Neural cell (in vitro differentiated cells): ENCODE results near the gene NTRK2. TPM values are rescaled to one million over a fixed set of nuclear protein-coding genes. Genes with fewer than 3 reads are reported as not detected.

Source experiments
- H2AFZ ChIP-seq: fragments of 200-600, 300-800 bp; sonication (generic), shearing (Covaris generic); 2 replicates; pipeline ENCODE4 v1.6.0; 2014; ENCODE audit warnings: low read depth, mild to moderate bottlenecking, antibody characterized with exemption, low read length, moderate library complexity
- H3F3A ChIP-seq: fragments of 200-600 bp; shearing (Covaris generic); 2 replicates; pipeline ENCODE4 v1.6.1; 2016; ENCODE audit warnings: mild to moderate bottlenecking, moderate library complexity, mixed read lengths, antibody characterized with exemption, low read length; ENCODE audit not compliant: insufficient read depth, poor library complexity, severe bottlenecking
- H3K27ac ChIP-seq: fragments of 200-600, 300-800 bp; sonication (generic), shearing (Covaris generic); 2 replicates; pipeline ENCODE4 v1.5.1; 2014; ENCODE audit warnings: mild to moderate bottlenecking, low read length, moderate library complexity
- H3K27me3 ChIP-seq: fragments of 300-800, 200-600 bp; sonication (generic), shearing (Covaris generic); 2 replicates; pipeline ENCODE4 v1.6.0; 2014; ENCODE audit warnings: mild to moderate bottlenecking, low read depth, low read length, moderate library complexity; ENCODE audit not compliant: insufficient read depth
- H3K36me3 ChIP-seq: fragments of 300-800, 200-600 bp; sonication (generic), shearing (Covaris generic); 2 replicates; pipeline ENCODE4 v1.5.1; 2014; ENCODE audit warnings: mild to moderate bottlenecking, antibody characterized with exemption, low read length, moderate library complexity; ENCODE audit not compliant: insufficient read depth
- H3K4me2 ChIP-seq: fragments of 300-800, 200-600 bp; sonication (generic), shearing (Covaris generic); 2 replicates; pipeline ENCODE4 v1.6.0; 2014; ENCODE audit warnings: mild to moderate bottlenecking, low read length
- H3K4me3 ChIP-seq: fragments of 300-800, 200-600 bp; sonication (generic), shearing (Covaris generic); 2 replicates; pipeline ENCODE4 v1.5.1; 2014; ENCODE audit warnings: mild to moderate bottlenecking, low read length, moderate library complexity
- H3K79me2 ChIP-seq: fragments of 200-600 bp; shearing (Covaris generic); replicated peaks from 2 replicates; pipeline ENCODE4 v1.6.0; 2014; ENCODE audit warnings: mild to moderate bottlenecking, low read length, moderate library complexity; ENCODE audit not compliant: insufficient read depth
- H3K9ac ChIP-seq: fragments of 300-800, 200-600 bp; sonication (generic), shearing (Covaris generic); 2 replicates; pipeline ENCODE4 v1.6.1; 2016; ENCODE audit warnings: mild to moderate bottlenecking, low read length, mixed read lengths
- H3K9me2 ChIP-seq: fragments of 200-600 bp; shearing (Covaris generic); 2 replicates; pipeline ENCODE4 v1.6.1; 2016; ENCODE audit warnings: mild to moderate bottlenecking, low read length, mixed read lengths; ENCODE audit not compliant: insufficient read depth
- H3K9me3 ChIP-seq: fragments of 200-600, 300-800 bp; sonication (generic), shearing (Covaris generic); 2 replicates; pipeline ENCODE4 v1.6.1; 2016; ENCODE audit warnings: mild to moderate bottlenecking, mixed run types, low read length, moderate library complexity, mixed read lengths
- H4K20me1 ChIP-seq: fragments of 200-600 bp; shearing (Covaris generic); 2 replicates; pipeline ENCODE4 v1.6.1; 2016; ENCODE audit warnings: mild to moderate bottlenecking, mixed run types; ENCODE audit not compliant: insufficient read depth
- EP300 ChIP-seq: fragments of 450-650 bp; conservative IDR thresholded peaks from 2 replicates; pipeline ENCODE4 v1.6.1; 2014; ENCODE audit warnings: antibody characterized with exemption, mild to moderate bottlenecking, moderate library complexity; ENCODE audit not compliant: poor library complexity, severe bottlenecking
- EZH2 ChIP-seq: fragments of 200-600, 300-800 bp; shearing (Covaris generic), sonication (generic); IDR thresholded peaks from 2 replicates; pipeline ENCODE4 v1.6.1; 2014; ENCODE audit warnings: antibody characterized with exemption, low read length, borderline replicate concordance, mild to moderate bottlenecking; ENCODE audit not compliant: insufficient read depth, poor library complexity, severe bottlenecking
- MXI1 ChIP-seq: fragments of 450-650 bp; conservative IDR thresholded peaks from 2 replicates; pipeline ENCODE4 v1.6.1; 2014; ENCODE audit warnings: antibody characterized with exemption, mild to moderate bottlenecking; ENCODE audit not compliant: poor library complexity, severe bottlenecking
- POLR2AphosphoS5 ChIP-seq: IDR thresholded peaks from 2 replicates; pipeline ENCODE4 v1.6.1; 2012
- RAD21 ChIP-seq: fragments of 450-650 bp; conservative IDR thresholded peaks from 2 replicates; pipeline ENCODE4 v1.6.1; 2014; ENCODE audit warnings: antibody characterized with exemption, mild to moderate bottlenecking, moderate library complexity
- SMC3 ChIP-seq: fragments of 450-650 bp; conservative IDR thresholded peaks from 2 replicates; pipeline ENCODE4 v1.6.1; 2014; ENCODE audit warnings: antibody characterized with exemption, mild to moderate bottlenecking, moderate library complexity; ENCODE audit not compliant: poor library complexity
- TAF1 ChIP-seq: IDR thresholded peaks from 2 replicates; pipeline ENCODE4 v1.6.1; 2012; ENCODE audit warnings: low read depth
- polyA plus RNA-seq: library from polyadenylated mRNA; depleted of rRNA; stranded (reverse); fragments of >200 nt; gene quantifications from 2 replicates; pipeline ENCODE4 v1.2.3, GENCODE V29; 2014
- TF ChIP-seq, protein P1 (sequence below): fragments of 450-650 bp; IDR thresholded peaks from 2 replicates; pipeline ENCODE4 v1.5.1; 2014; ENCODE audit warnings: antibody characterized with exemption, mild to moderate bottlenecking, moderate library complexity; ENCODE audit not compliant: poor library complexity, severe bottlenecking
- TF ChIP-seq, protein P2 (sequence below): IDR thresholded peaks from 2 replicates; pipeline ENCODE4 v1.6.1; 2012; ENCODE audit warnings: borderline replicate concordance

NTRK2 gene
- polyA plus RNA-seq, 1 donor from 2014 or later = 14.2 TPM

DNA sequence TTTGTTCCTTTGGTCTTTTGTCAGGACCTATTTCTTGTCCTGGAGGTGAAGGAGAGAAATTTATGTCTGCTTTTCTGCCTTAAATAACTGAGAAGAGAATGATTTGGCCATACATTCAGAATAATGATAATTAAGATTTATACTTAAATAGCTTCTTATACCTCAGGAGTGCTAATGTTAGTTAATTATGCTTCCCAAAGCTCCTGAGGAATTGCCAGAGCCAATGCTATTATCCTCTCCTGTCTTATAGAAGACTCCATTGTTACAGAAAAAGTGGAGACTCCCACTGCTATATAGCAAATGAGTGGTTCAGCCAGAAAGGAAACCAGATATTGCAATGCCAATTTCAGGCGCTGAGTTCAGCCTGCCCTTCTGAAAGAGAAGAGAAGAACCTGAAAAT lies 67.0 kb downstream of the NTRK2 start:
- Histone ChIP-seq H3K36me3 (no peaks in the 10 kb centered on the region), H3K27me3 (no peaks in the 10 kb centered on the region), H3K9ac (no peak overlapping the region), H3K4me3 (no peak overlapping the region), H3K27ac (no peak overlapping the region), H3F3A (no peaks in the 10 kb centered on the region), H3K4me2 (no peak overlapping the region), H2AFZ (no peak overlapping the region), H3K9me3 (no peaks in the 10 kb centered on the region), H3K9me2 (no peaks in the 10 kb centered on the region), H4K20me1 (no peaks in the 10 kb centered on the region), H3K79me2 (no peaks in the 10 kb centered on the region)
- TF ChIP-seq SMC3 = no peak
- no peak for TF ChIP-seq RAD21
- TF ChIP-seq, protein P1, sequence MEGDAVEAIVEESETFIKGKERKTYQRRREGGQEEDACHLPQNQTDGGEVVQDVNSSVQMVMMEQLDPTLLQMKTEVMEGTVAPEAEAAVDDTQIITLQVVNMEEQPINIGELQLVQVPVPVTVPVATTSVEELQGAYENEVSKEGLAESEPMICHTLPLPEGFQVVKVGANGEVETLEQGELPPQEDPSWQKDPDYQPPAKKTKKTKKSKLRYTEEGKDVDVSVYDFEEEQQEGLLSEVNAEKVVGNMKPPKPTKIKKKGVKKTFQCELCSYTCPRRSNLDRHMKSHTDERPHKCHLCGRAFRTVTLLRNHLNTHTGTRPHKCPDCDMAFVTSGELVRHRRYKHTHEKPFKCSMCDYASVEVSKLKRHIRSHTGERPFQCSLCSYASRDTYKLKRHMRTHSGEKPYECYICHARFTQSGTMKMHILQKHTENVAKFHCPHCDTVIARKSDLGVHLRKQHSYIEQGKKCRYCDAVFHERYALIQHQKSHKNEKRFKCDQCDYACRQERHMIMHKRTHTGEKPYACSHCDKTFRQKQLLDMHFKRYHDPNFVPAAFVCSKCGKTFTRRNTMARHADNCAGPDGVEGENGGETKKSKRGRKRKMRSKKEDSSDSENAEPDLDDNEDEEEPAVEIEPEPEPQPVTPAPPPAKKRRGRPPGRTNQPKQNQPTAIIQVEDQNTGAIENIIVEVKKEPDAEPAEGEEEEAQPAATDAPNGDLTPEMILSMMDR = no peak
- no peak for TF ChIP-seq EP300
- TF ChIP-seq TAF1 = no peak
- TF ChIP-seq MXI1 = no peak

DNA sequence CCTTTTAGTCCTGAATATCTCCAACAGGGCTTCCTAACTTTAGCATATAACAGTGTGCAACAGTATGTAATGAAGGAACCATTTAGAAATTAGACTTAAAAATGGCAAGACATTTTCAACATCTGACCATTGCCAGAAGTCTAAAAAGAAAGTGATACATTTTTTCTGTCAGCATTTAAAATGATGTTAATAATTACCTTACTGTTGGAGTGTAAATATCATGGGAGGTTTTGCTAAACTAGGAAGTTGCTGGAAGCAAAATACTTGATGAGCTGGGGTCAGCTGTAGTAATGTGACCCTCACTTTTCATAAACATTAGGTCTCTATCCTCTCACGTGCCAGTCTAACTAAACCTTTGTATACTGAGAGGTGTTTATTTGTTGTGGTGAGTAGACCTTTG lies 68.8 kb downstream of the NTRK2 start:
- no peak overlapping the region for H3K4me3 ChIP-seq
- H3K27me3 ChIP-seq = no peaks in the 10 kb centered on the region
- H3K9ac ChIP-seq = no peak overlapping the region
- H4K20me1 ChIP-seq = no peaks in the 10 kb centered on the region
- no peak overlapping the region for H2AFZ ChIP-seq
- no peak overlapping the region for H3K27ac ChIP-seq
- no peaks in the 10 kb centered on the region for H3F3A ChIP-seq
- H3K36me3 ChIP-seq = no peaks in the 10 kb centered on the region
- H3K79me2 ChIP-seq = no peaks in the 10 kb centered on the region
- no peaks in the 10 kb centered on the region for H3K9me3 ChIP-seq
- no peak for TF ChIP-seq EP300
- no peak for TF ChIP-seq TAF1
- TF ChIP-seq MXI1 = no peak
- TF ChIP-seq SMC3 = no peak
- TF ChIP-seq, protein P2, sequence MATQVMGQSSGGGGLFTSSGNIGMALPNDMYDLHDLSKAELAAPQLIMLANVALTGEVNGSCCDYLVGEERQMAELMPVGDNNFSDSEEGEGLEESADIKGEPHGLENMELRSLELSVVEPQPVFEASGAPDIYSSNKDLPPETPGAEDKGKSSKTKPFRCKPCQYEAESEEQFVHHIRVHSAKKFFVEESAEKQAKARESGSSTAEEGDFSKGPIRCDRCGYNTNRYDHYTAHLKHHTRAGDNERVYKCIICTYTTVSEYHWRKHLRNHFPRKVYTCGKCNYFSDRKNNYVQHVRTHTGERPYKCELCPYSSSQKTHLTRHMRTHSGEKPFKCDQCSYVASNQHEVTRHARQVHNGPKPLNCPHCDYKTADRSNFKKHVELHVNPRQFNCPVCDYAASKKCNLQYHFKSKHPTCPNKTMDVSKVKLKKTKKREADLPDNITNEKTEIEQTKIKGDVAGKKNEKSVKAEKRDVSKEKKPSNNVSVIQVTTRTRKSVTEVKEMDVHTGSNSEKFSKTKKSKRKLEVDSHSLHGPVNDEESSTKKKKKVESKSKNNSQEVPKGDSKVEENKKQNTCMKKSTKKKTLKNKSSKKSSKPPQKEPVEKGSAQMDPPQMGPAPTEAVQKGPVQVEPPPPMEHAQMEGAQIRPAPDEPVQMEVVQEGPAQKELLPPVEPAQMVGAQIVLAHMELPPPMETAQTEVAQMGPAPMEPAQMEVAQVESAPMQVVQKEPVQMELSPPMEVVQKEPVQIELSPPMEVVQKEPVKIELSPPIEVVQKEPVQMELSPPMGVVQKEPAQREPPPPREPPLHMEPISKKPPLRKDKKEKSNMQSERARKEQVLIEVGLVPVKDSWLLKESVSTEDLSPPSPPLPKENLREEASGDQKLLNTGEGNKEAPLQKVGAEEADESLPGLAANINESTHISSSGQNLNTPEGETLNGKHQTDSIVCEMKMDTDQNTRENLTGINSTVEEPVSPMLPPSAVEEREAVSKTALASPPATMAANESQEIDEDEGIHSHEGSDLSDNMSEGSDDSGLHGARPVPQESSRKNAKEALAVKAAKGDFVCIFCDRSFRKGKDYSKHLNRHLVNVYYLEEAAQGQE = no peak
- no peak for TF ChIP-seq EZH2
- TF ChIP-seq RAD21 = no peak
- no peak for TF ChIP-seq POLR2AphosphoS5
- TF ChIP-seq, protein P1 = no peak
- no peak overlapping the region for H3K4me2 ChIP-seq
- H3K9me2 ChIP-seq = no peaks in the 10 kb centered on the region
